ENCODE results near the gene ALPG. TPM values are rescaled to one million over a fixed set of nuclear protein-coding genes. Genes with fewer than 3 reads are reported as not detected.
"Not testable (repeated sequence)": the region's sequence is repeated elsewhere in the genome, so short reads cannot be mapped to it uniquely, and the experiment has no call there.

ALPG gene
- total RNA-seq, 2 donors from 2014 or later = not detected

- Histone ChIP-seq H3K36me3 (no peaks in the 10 kb centered on the region), H3K4me1 (ENCODE audit: control insufficient read depth in 1 of 2, low read depth in 2 of 2) (no peaks in the 10 kb centered on the region), H3K27me3 (replicated peaks; ENCODE audit: insufficient read depth) (no peaks in the 10 kb centered on the region), H3K9me3 (no peaks in the 10 kb centered on the region), H3K27ac (no peak overlapping the region), H3K4me3 (no peak overlapping the region)
- no peak for DNase-seq (ENCODE audit: low spot score)
- ATAC-seq (ENCODE audit: insufficient number of reproducible peaks, low FRiP score, low read depth) = no peak
- no peak for TF ChIP-seq CTCF (IDR thresholded peaks at IDR 0.05)
Measured at GRCh38 chr2:232376260-232376659, 30.4 kb upstream of the ALPG start.

- TF ChIP-seq CTCF (IDR thresholded peaks at IDR 0.05) = no peak
- DNase-seq (ENCODE audit: low spot score) (no peak), ATAC-seq (ENCODE audit: insufficient number of reproducible peaks, low FRiP score, low read depth) (no peak)
- H3K27me3 ChIP-seq (replicated peaks; ENCODE audit: insufficient read depth) = no peaks in the 10 kb centered on the region
- no peak overlapping the region for H3K27ac ChIP-seq
- no peaks in the 10 kb centered on the region for H3K36me3 ChIP-seq
- H3K4me3 ChIP-seq = no peak overlapping the region
- no peaks in the 10 kb centered on the region for H3K4me1 ChIP-seq (ENCODE audit: control insufficient read depth in 1 of 2, low read depth in 2 of 2)
- no peaks in the 10 kb centered on the region for H3K9me3 ChIP-seq
Measured at GRCh38 chr2:232376713-232377112, 29.9 kb upstream of the ALPG start.

- Histone ChIP-seq H3K4me3 (no peak overlapping the region), H3K27me3 (replicated peaks; ENCODE audit: insufficient read depth) (no peaks in the 10 kb centered on the region), H3K4me1 (ENCODE audit: control insufficient read depth in 1 of 2, low read depth in 2 of 2) (no peaks in the 10 kb centered on the region), H3K9me3 (no peaks in the 10 kb centered on the region), H3K36me3 (no peaks in the 10 kb centered on the region), H3K27ac (no peak overlapping the region)
- ATAC-seq (ENCODE audit: insufficient number of reproducible peaks, low FRiP score, low read depth) (no peak), DNase-seq (ENCODE audit: low spot score) (no peak)
- TF ChIP-seq CTCF (IDR thresholded peaks at IDR 0.05) = no peak
Measured at GRCh38 chr2:232377319-232377718, 29.3 kb upstream of the ALPG start.

- H3K4me3 ChIP-seq = no peak overlapping the region
- no peaks in the 10 kb centered on the region for H3K27me3 ChIP-seq (replicated peaks; ENCODE audit: insufficient read depth)
- no peaks in the 10 kb centered on the region for H3K9me3 ChIP-seq
- no peaks in the 10 kb centered on the region for H3K4me1 ChIP-seq (ENCODE audit: control insufficient read depth in 1 of 2, low read depth in 2 of 2)
- ATAC-seq (ENCODE audit: insufficient number of reproducible peaks, low FRiP score, low read depth) = no peak
- no peak for TF ChIP-seq CTCF (IDR thresholded peaks at IDR 0.05)
- no peaks in the 10 kb centered on the region for H3K36me3 ChIP-seq
- H3K27ac ChIP-seq = no peak overlapping the region
- no peak for DNase-seq (ENCODE audit: low spot score)
Measured at GRCh38 chr2:232377841-232378734, 28.6 kb upstream of the ALPG start.

GRCh38 chr2:232378735-232379151 is 27.9 kb upstream of the ALPG start, which contains the start of gene ALPP:
ALPP (plus strand) TSS chr2:232378751; CDS start chr2:232378803, 52 bp downstream.
- H3K27ac ChIP-seq; H3K36me3 ChIP-seq; H3K27me3 ChIP-seq (replicated peaks; ENCODE audit: insufficient read depth); ATAC-seq (ENCODE audit: insufficient number of reproducible peaks, low FRiP score, low read depth); H3K9me3 ChIP-seq; H3K4me1 ChIP-seq (ENCODE audit: control insufficient read depth in 1 of 2, low read depth in 2 of 2); DNase-seq (ENCODE audit: low spot score); H3K4me3 ChIP-seq: not testable (repeated sequence)

- H3K36me3 ChIP-seq; H3K4me3 ChIP-seq; H3K27me3 ChIP-seq (replicated peaks; ENCODE audit: insufficient read depth); H3K4me1 ChIP-seq (ENCODE audit: control insufficient read depth in 1 of 2, low read depth in 2 of 2); DNase-seq (ENCODE audit: low spot score); H3K27ac ChIP-seq; H3K9me3 ChIP-seq; ATAC-seq (ENCODE audit: insufficient number of reproducible peaks, low FRiP score, low read depth): not testable (repeated sequence)
Measured at GRCh38 chr2:232379610-232380590, 26.7 kb upstream of the ALPG start.

- DNase-seq (ENCODE audit: low spot score); H3K27me3 ChIP-seq (replicated peaks; ENCODE audit: insufficient read depth); H3K4me1 ChIP-seq (ENCODE audit: control insufficient read depth in 1 of 2, low read depth in 2 of 2); H3K36me3 ChIP-seq; H3K27ac ChIP-seq; ATAC-seq (ENCODE audit: insufficient number of reproducible peaks, low FRiP score, low read depth); H3K9me3 ChIP-seq; H3K4me3 ChIP-seq: not testable (repeated sequence)
Measured at GRCh38 chr2:232381204-232382031, 25.2 kb upstream of the ALPG start.
